HepG2 (cell line): ENCODE measurements around the gene ARHGEF40. TPM values are rescaled to one million over a fixed set of nuclear protein-coding genes. Genes with fewer than 3 reads are reported as not detected.

Experiments used
- CREB1 ChIP-seq, 2 experiments: fragments of 450-650 bp in 1 of 2; IDR thresholded peaks; 2 replicates each; pipeline ENCODE4 v1.6.1; 2016 to 2017; ENCODE audit warnings: control low read depth in 1 of 2, mild to moderate bottlenecking in 1 of 2, missing compliant biosample characterization in 1 of 2, missing genetic modification characterization in 1 of 2
- FOXJ3 ChIP-seq: sonication (generic); formaldehyde crosslinking; IDR thresholded peaks from 2 replicates; pipeline ENCODE4 v1.4.0; 2020; ENCODE audit warnings: missing genetic modification reagents, mild to moderate bottlenecking, borderline replicate concordance
- HCFC1 ChIP-seq: fragments of 150-350 bp; IDR thresholded peaks from 2 replicates; pipeline ENCODE4 v1.6.1; 2014; ENCODE audit warnings: low read depth, low read length
- HMGXB4 ChIP-seq, 2 experiments: sonication (generic) in 1 of 2; formaldehyde crosslinking in 1 of 2; IDR thresholded peaks; 2 replicates each; pipeline versions ENCODE4 v1.4.0 to v1.6.1; 2018 to 2020; ENCODE audit warnings: missing genetic modification reagents in 2 of 2, borderline replicate concordance in 1 of 2, low read depth in 1 of 2, mild to moderate bottlenecking in 1 of 2, missing biosample characterization in 1 of 2
- KLF6 ChIP-seq: IDR thresholded peaks from 2 replicates; pipeline ENCODE4 v1.8.0; 2016; ENCODE audit warnings: missing biosample characterization, missing genetic modification reagents
- MNT ChIP-seq: fragments of 450-650 bp; IDR thresholded peaks from 2 replicates; pipeline ENCODE4 v1.6.1; 2016
- TERF1 ChIP-seq: sonication (generic); formaldehyde crosslinking; IDR thresholded peaks from 2 replicates; pipeline ENCODE4 v1.8.0; 2022; ENCODE audit warnings: mild to moderate bottlenecking, missing genetic modification reagents, moderate library complexity
- ZBTB26 ChIP-seq: IDR thresholded peaks from 2 replicates; pipeline ENCODE4 v1.6.1; 2016; ENCODE audit warnings: missing compliant biosample characterization, missing genetic modification reagents, borderline replicate concordance
- ZFP91 ChIP-seq: sonication (generic); formaldehyde crosslinking; IDR thresholded peaks from 2 replicates; pipeline ENCODE4 v1.9.0; 2022; ENCODE audit warnings: missing genetic modification reagents, mild to moderate bottlenecking, borderline replicate concordance
- ZFYVE20 ChIP-seq: sonication (generic); formaldehyde crosslinking; IDR thresholded peaks from 2 replicates; pipeline ENCODE4 v1.8.0; 2023; ENCODE audit warnings: low read depth, mild to moderate bottlenecking, moderate library complexity, missing genetic modification reagents, borderline replicate concordance
- ZHX1 ChIP-seq: sonication (generic); formaldehyde crosslinking; IDR thresholded peaks from 2 replicates; pipeline ENCODE4 v1.8.1; 2022; ENCODE audit warnings: low read depth, mild to moderate bottlenecking, missing genetic modification reagents
- ZNF121 ChIP-seq: sonication (generic); formaldehyde crosslinking; IDR thresholded peaks from 2 replicates; pipeline ENCODE4 v1.5.0; 2020; ENCODE audit warnings: mild to moderate bottlenecking, missing genetic modification reagents
- ZNF253 ChIP-seq: sonication (generic); formaldehyde crosslinking; IDR thresholded peaks from 2 replicates; pipeline ENCODE4 v1.8.0; 2022; ENCODE audit warnings: mild to moderate bottlenecking, missing genetic modification reagents, borderline replicate concordance
- ZNF484 ChIP-seq: sonication (generic); formaldehyde crosslinking; IDR thresholded peaks from 2 replicates; pipeline ENCODE4 v1.5.1; 2020; ENCODE audit warnings: mild to moderate bottlenecking, low read depth, missing genetic modification reagents, borderline replicate concordance
- polyA plus RNA-seq, 8 experiments: library from polyadenylated mRNA; depleted of rRNA in 3 of 8; stranded (reverse) in 7 of 8; unstranded in 1 of 8; fragments of >200 nt; fragmentation: Illumina TruSeq in 4 of 8; extraction: Trizol in 4 of 8; gene quantifications; 2 replicates each; pipeline versions ENCODE4 v1.2.1 to v1.2.3, GENCODE V29; 2011 to 2016; ENCODE audit warnings: low read depth in 4 of 8, missing spikeins in 1 of 8, mixed read lengths in 1 of 8; ENCODE audit not compliant: insufficient read depth in 1 of 8
- total RNA-seq, 5 experiments: library from RNA; depleted of rRNA; stranded (reverse); fragments of >200 nt; fragmentation: Illumina TruSeq; extraction: Trizol; gene quantifications; 2 replicates each; pipeline ENCODE4 v1.2.3, GENCODE V29; 2016; ENCODE audit warnings: low read depth in 1 of 5

ARHGEF40 gene
- total and polyA plus RNA-seq, 2 of the 13 experiments (the other 11 are each of a cell fraction or from before 2014, with no cell fraction given), result 28.1 to 78.1 TPM

- TF ChIP-seq ZBTB26 (CRISPR knock-in tag), result no peak
- no peak for TF ChIP-seq ZNF484 (CRISPR knock-in tag)
- TF ChIP-seq ZHX1, result 0 out of 2 replicates have a peak, but pooled peaks have one; percentile 52
- no peak for TF ChIP-seq ZNF253 (CRISPR knock-in tag)
- no peak for TF ChIP-seq ZFP91
- TF ChIP-seq KLF6 (CRISPR knock-in tag), result peak; percentile 92
- TF ChIP-seq HMGXB4 (CRISPR knock-in tag; IDR thresholded peaks at IDR 0.05; ENCODE audit: borderline replicate concordance in 1 of 2, low read depth in 1 of 2), result peak; percentile 67 to 77; a peak in 2 of 4 replicates
- TF ChIP-seq TERF1, result no peak
- TF ChIP-seq MNT, result no peak
- TF ChIP-seq ZNF121 (CRISPR knock-in tag), result no peak
- no peak for TF ChIP-seq HCFC1
- TF ChIP-seq ZFYVE20 (CRISPR knock-in tag), result no peak
- TF ChIP-seq FOXJ3 (CRISPR knock-in tag), result peak; percentile 94
- TF ChIP-seq CREB1 (IDR thresholded peaks at IDR 0.05), result peak; percentile 30; the same call in 1 of the 2 replicates
- TF ChIP-seq CREB1 (CRISPR knock-in tag; IDR thresholded peaks at IDR 0.05), result peak; percentile 49; the same call in 1 of the 2 replicates
Observed at GRCh38 chr14:21054123-21054767, 15.9 kb upstream of the ARHGEF40 start (continued).
